Left colon (tissue), 2 donors: Measurements from ENCODE around the gene FXYD3. TPM values are rescaled to one million over a fixed set of nuclear protein-coding genes. Genes with fewer than 3 reads are reported as not detected.

Experiments
- ATAC-seq: fragments of 200-7000 bp; cut with Tn5 transposase; one replicate; pipeline ENCODE4 v1.9.1; 2020; ENCODE audit warnings: mild to moderate bottlenecking, moderate library complexity
- DNase-seq, 2 donors: peaks; one replicate each; pipeline ENCODE4 v3.0.0-alpha.2; 2020
- intact Hi-C, 2 donors: fragments of 100-400 bp; cut with DNase I in 1 of 2; cut with micrococcal nuclease in 1 of 2; formaldehyde crosslinking; loops; one replicate each; pipeline versions ENCODE4 v1.11.2 to v1.14.0; 2022; cut with DNase I, micrococcal nuclease
- total RNA-seq, 2 donors: library from RNA; stranded (reverse); fragmentation: NEBNext Ultra II Directional; extraction: Animal tissue kit (Norgen Biotek cat#: 25700); gene quantifications; one replicate each; pipeline ENCODE4 v1.2.1, GENCODE V29; 2021
- donor health status: DM: no; HTN: no; CAD: no.
- donor health status: DM: yes; HTN: yes; CAD: no.

The FXYD3 gene
- total RNA-seq, 2 donors from 2014 or later: 4,169 to 4,218 TPM

- no peak for ATAC-seq
- no peak for DNase-seq
- intact Hi-C loops: no loop called here
Measured at GRCh38 chr19:35083691-35084508, 31.7 kb upstream of the FXYD3 start.

GRCh38 chr19:35084509-35084762 lies 31.2 kb upstream of the FXYD3 start:
- ATAC-seq (no peak), DNase-seq (no peak)
- intact Hi-C loops: no loop called here

- ATAC-seq (no peak), DNase-seq (no peak)
- intact Hi-C loops: no loop called here
Measured at GRCh38 chr19:35085947-35086346, 29.7 kb upstream of the FXYD3 start.

- ATAC-seq (no peak), DNase-seq (no peak)
- intact Hi-C loops: no loop called here
Measured at GRCh38 chr19:35086455-35086854, 29.2 kb upstream of the FXYD3 start.

- ATAC-seq: no peak
Measured at GRCh38 chr19:35087393-35087792, 28.2 kb upstream of the FXYD3 start.

GRCh38 chr19:35088131-35088913 lies 27.3 kb upstream of the FXYD3 start:
- DNase-seq (no peak), ATAC-seq (no peak)
- intact Hi-C loops: no loop called here

More at GRCh38 chr19:35087393-35087792, 28.2 kb upstream of the FXYD3 start:
- intact Hi-C loops: no loop called here
- no peak for DNase-seq

GRCh38 chr19:35089554-35089953 lies 26.1 kb upstream of the FXYD3 start:
- no peak for ATAC-seq

GRCh38 chr19:35090160-35090505 lies 25.5 kb upstream of the FXYD3 start:
- ATAC-seq (no peak), DNase-seq (no peak)
- intact Hi-C loops: no loop called here

More at GRCh38 chr19:35089554-35089953, 26.1 kb upstream of the FXYD3 start:
- DNase-seq: no peak
- intact Hi-C loops: no loop called here

GRCh38 chr19:35090506-35091214 lies 25.0 kb upstream of the FXYD3 start:
- DNase-seq (peak in 1 of 2 donors; percentile 59), ATAC-seq (peak; percentile 84)
- intact Hi-C loops: no loop called here

- ATAC-seq (no peak), DNase-seq (no peak)
- intact Hi-C loops: no loop called here
Measured at GRCh38 chr19:35093430-35093829, 22.2 kb upstream of the FXYD3 start.

- no peak for ATAC-seq
- DNase-seq: no peak
- intact Hi-C loops: no loop called here
Measured at GRCh38 chr19:35093941-35094647, 21.5 kb upstream of the FXYD3 start.

GRCh38 chr19:35094656-35095055 lies 21.0 kb upstream of the FXYD3 start:
- intact Hi-C loops: no loop called here
- DNase-seq: no peak
- ATAC-seq: peak; percentile 48

- intact Hi-C loops: no loop called here
- no peak for ATAC-seq
- DNase-seq: no peak
Measured at GRCh38 chr19:35095667-35096368, 19.8 kb upstream of the FXYD3 start.

- ATAC-seq (peak; percentile 34), DNase-seq (no peak)
- intact Hi-C loops: no loop called here
Measured at GRCh38 chr19:35098413-35099049, 17.1 kb upstream of the FXYD3 start.

GRCh38 chr19:35099155-35099896 lies 16.3 kb upstream of the FXYD3 start:
- no peak for DNase-seq
- intact Hi-C loops: no loop called here
- peak; percentile 36 for ATAC-seq

- intact Hi-C loops: no loop called here
- DNase-seq: no peak
Measured at GRCh38 chr19:35099897-35100275, 15.7 kb upstream of the FXYD3 start.

More at GRCh38 chr19:35099897-35100275, 15.7 kb upstream of the FXYD3 start:
- ATAC-seq: no peak
